GM12892 (cell line): ENCODE measurements around the gene PHF21B.

ENCODE experiments used
- POLR2A ChIP-seq: IDR thresholded peaks from 2 replicates; pipeline ENCODE4 v1.6.1; 2011; ENCODE audit warnings: low read depth, low read length, control low read depth
- POLR2AphosphoS5 ChIP-seq: IDR thresholded peaks from 2 replicates; pipeline ENCODE4 v1.6.1; 2011; ENCODE audit warnings: low read depth, low read length, control low read depth

- TF ChIP-seq POLR2A (no peak), POLR2AphosphoS5 (no peak)
These were observed 58.8 kb downstream of the PHF21B start for GRCh38 chr22:44950806-44951509.
